CD14-positive monocyte (primary cell): Measurements from ENCODE around the gene TBC1D16. TPM values are rescaled to one million over a fixed set of nuclear protein-coding genes. Genes with fewer than 3 reads are reported as not detected.

Experiments used
- DNase-seq, 3 donors: peaks; one replicate each; pipeline ENCODE4 v3.0.0-alpha.2; 2011 to 2022
- H2AFZ ChIP-seq: 2 replicates; pipeline ENCODE4 v1.6.0; 2012; ENCODE audit warnings: mild to moderate bottlenecking, low read depth, low read length, inconsistent platforms; ENCODE audit not compliant: insufficient read depth, poor library complexity, severe bottlenecking
- H3K27ac ChIP-seq, 2 donors: 1 replicate in 1 of 2; 2 replicates in 1 of 2; pipeline ENCODE4 v1.5.1; 2012 to 2013; ENCODE audit warnings: low read length in 2 of 2, control low read depth in 1 of 2, inconsistent platforms in 1 of 2, low read depth in 1 of 2, mild to moderate bottlenecking in 1 of 2
- H3K27me3 ChIP-seq, 2 donors: one replicate each; pipeline versions ENCODE4 v1.6.0 to v1.6.1; 2011 to 2013; ENCODE audit warnings: low read length in 2 of 2; ENCODE audit not compliant: control insufficient read depth in 2 of 2, insufficient read depth in 2 of 2
- H3K36me3 ChIP-seq, 2 donors: replicated peaks in 1 of 2; 1 replicate in 1 of 2; 2 replicates in 1 of 2; pipeline versions ENCODE4 v1.5.1 to v1.6.1; 2012 to 2013; ENCODE audit warnings: low read length in 2 of 2, control low read depth in 1 of 2, inconsistent platforms in 1 of 2, mild to moderate bottlenecking in 1 of 2; ENCODE audit not compliant: insufficient read depth in 2 of 2, control insufficient read depth in 1 of 2
- H3K4me1 ChIP-seq, 2 donors: 1 replicate in 1 of 2; 2 replicates in 1 of 2; pipeline versions ENCODE4 v1.5.1 to v1.6.1; 2012 to 2013; ENCODE audit warnings: low read length in 2 of 2, control low read depth in 1 of 2, inconsistent platforms in 1 of 2, mild to moderate bottlenecking in 1 of 2, moderate library complexity in 1 of 2; ENCODE audit not compliant: insufficient read depth in 2 of 2, control insufficient read depth in 1 of 2
- H3K4me2 ChIP-seq: replicated peaks from 2 replicates; pipeline ENCODE3; 2012; ENCODE audit warnings: low read length, moderate library complexity, mild to moderate bottlenecking; ENCODE audit not compliant: poor library complexity, severe bottlenecking; ENCODE audit errors: extremely low read depth
- H3K4me3 ChIP-seq, 3 experiments: fragments of 200-600 bp in 1 of 3; sonication (generic) in 1 of 3; replicated peaks in 1 of 3; 1 replicate in 2 of 3; 2 replicates in 1 of 3; pipeline ENCODE4 v1.5.1; 2011 to 2013; ENCODE audit warnings: low read length in 3 of 3, mild to moderate bottlenecking in 3 of 3, control low read depth in 2 of 3, low read depth in 2 of 3, inconsistent platforms in 1 of 3, moderate library complexity in 1 of 3
- H3K79me2 ChIP-seq: 2 replicates; pipeline ENCODE4 v1.6.0; 2012; ENCODE audit warnings: mild to moderate bottlenecking, control low read depth, inconsistent platforms, low read length, moderate library complexity; ENCODE audit not compliant: insufficient read depth
- H3K9ac ChIP-seq: 2 replicates; pipeline ENCODE4 v1.6.0; 2017; ENCODE audit warnings: low read length, mild to moderate bottlenecking; ENCODE audit not compliant: insufficient read depth, poor library complexity, severe bottlenecking
- H3K9me3 ChIP-seq, 2 donors: replicated peaks in 1 of 2; 1 replicate in 1 of 2; 2 replicates in 1 of 2; pipeline versions ENCODE4 v1.5.1 to v1.6.1; 2012 to 2013; ENCODE audit warnings: low read length in 2 of 2, control low read depth in 1 of 2; ENCODE audit not compliant: control insufficient read depth in 1 of 2, insufficient read depth in 1 of 2
- H4K20me1 ChIP-seq: 2 replicates; pipeline ENCODE4 v1.6.0; 2012; ENCODE audit warnings: mild to moderate bottlenecking, low read length, control low read depth, moderate library complexity; ENCODE audit not compliant: insufficient read depth
- H3K27ac Mint-ChIP-seq, 7 donors: one replicate each; pipeline ENCODE4 v1.8.0; 2020; ENCODE audit warnings: mild to moderate bottlenecking in 7 of 7, mixed read lengths in 7 of 7, moderate library complexity in 6 of 7, inconsistent platforms in 2 of 7
- H3K27me3 Mint-ChIP-seq, 3 donors: one replicate each; pipeline ENCODE4 v1.8.0; 2021 to 2022; ENCODE audit warnings: low read depth in 3 of 3, mild to moderate bottlenecking in 3 of 3, mixed read lengths in 3 of 3, moderate library complexity in 3 of 3, inconsistent platforms in 1 of 3
- H3K36me3 Mint-ChIP-seq, 2 donors: one replicate each; pipeline ENCODE4 v1.8.0; 2020; ENCODE audit warnings: mixed read lengths in 2 of 2, inconsistent platforms in 1 of 2, mild to moderate bottlenecking in 1 of 2
- H3K4me1 Mint-ChIP-seq: one replicate; pipeline ENCODE4 v1.8.0; 2020; ENCODE audit warnings: mild to moderate bottlenecking, mixed read lengths
- H3K4me3 Mint-ChIP-seq, 2 donors: one replicate each; pipeline ENCODE4 v1.8.0; 2020; ENCODE audit warnings: mild to moderate bottlenecking in 2 of 2, mixed read lengths in 2 of 2, moderate library complexity in 1 of 2
- H3K9me3 Mint-ChIP-seq, 7 donors: one replicate each; pipeline ENCODE4 v1.8.0; 2020 to 2022; ENCODE audit warnings: mixed read lengths in 7 of 7, mild to moderate bottlenecking in 6 of 7, moderate library complexity in 6 of 7, inconsistent platforms in 2 of 7
- WGBS: methylation state at CpG from one replicate; pipeline ENCODE4 v1.1.5; 2013; ENCODE audit warnings: missing lambda C conversion rate; ENCODE audit not compliant: insufficient coverage; 5-methylcytosine and 5-hydroxymethylcytosine counted together
- intact Hi-C, 2 donors: fragments of 100-400 bp; cut with micrococcal nuclease; formaldehyde crosslinking; loops; one replicate each; pipeline versions ENCODE4 v1.15.0 to v1.15.1; 2023
- polyA plus RNA-seq, 3 donors: library from polyadenylated mRNA; depleted of rRNA in 1 of 3; unstranded in 2 of 3; stranded (reverse) in 1 of 3; fragments of 300-500 nt in 2 of 3; fragments of >200 nt in 1 of 3; fragmentation: Illumina TruSeq in 2 of 3; gene quantifications; 1 replicate in 2 of 3; 2 replicates in 1 of 3; pipeline ENCODE4 v1.2.3, GENCODE V29; 2012 to 2021
- TF ChIP-seq, protein P1 (sequence below): fragments of 200-600 bp; IDR thresholded peaks from one replicate; pipeline ENCODE4 v1.8.0; 2022; ENCODE audit warnings: antibody characterized with exemption, mild to moderate bottlenecking

Gene TBC1D16
- polyA plus RNA-seq, 3 donors = 0.11 to 0.53 (median 0.27) TPM

DNA sequence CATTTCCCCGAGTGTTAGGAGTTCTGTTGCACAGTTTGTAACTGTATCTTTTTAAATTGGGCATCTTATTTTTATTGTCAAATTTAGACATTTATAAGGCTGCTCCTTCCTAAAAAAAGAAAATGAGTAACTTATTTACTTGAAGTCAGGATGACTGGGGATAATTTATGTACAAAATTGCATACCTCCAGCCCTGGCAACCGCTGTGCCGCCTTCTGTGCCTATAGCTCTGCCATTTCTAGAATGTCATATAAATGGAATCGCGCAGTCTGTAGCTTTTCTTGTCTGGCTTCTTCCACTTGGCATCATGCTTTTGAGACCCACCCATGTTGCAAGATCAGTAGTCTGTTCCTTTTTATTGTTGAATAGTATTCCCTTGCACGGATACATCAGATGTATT lies 36.7 kb upstream of the TBC1D16 start:
- intact Hi-C loops = no loop called here
- H3K36me3 ChIP-seq = no peaks in the 10 kb centered on the region
- DNase-seq = no peak
- no peaks in the 10 kb centered on the region for H4K20me1 ChIP-seq
- no peak overlapping the region for H2AFZ ChIP-seq
- TF ChIP-seq, protein P1, sequence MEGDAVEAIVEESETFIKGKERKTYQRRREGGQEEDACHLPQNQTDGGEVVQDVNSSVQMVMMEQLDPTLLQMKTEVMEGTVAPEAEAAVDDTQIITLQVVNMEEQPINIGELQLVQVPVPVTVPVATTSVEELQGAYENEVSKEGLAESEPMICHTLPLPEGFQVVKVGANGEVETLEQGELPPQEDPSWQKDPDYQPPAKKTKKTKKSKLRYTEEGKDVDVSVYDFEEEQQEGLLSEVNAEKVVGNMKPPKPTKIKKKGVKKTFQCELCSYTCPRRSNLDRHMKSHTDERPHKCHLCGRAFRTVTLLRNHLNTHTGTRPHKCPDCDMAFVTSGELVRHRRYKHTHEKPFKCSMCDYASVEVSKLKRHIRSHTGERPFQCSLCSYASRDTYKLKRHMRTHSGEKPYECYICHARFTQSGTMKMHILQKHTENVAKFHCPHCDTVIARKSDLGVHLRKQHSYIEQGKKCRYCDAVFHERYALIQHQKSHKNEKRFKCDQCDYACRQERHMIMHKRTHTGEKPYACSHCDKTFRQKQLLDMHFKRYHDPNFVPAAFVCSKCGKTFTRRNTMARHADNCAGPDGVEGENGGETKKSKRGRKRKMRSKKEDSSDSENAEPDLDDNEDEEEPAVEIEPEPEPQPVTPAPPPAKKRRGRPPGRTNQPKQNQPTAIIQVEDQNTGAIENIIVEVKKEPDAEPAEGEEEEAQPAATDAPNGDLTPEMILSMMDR = no peak
- no peak overlapping the region for H3K27ac ChIP-seq
- peaks cover 5 to 9% (median 6%) of the 10 kb centered on the region in 3 donors for H3K27me3 Mint-ChIP-seq
- no peak overlapping the region for H3K4me3 ChIP-seq
- H3K9me3 ChIP-seq = no peaks in the 10 kb centered on the region
- no peak overlapping the region for H3K4me2 ChIP-seq
- no peaks in the 10 kb centered on the region for H3K9me3 Mint-ChIP-seq
- H3K4me1 ChIP-seq = no peaks in the 10 kb centered on the region
- no peak overlapping the region for H3K27ac Mint-ChIP-seq
- no peaks in the 10 kb centered on the region for H3K79me2 ChIP-seq
- WGBS = 87% methylated on average over 5 of the region's 6 CpGs
- peaks cover 17% of the 10 kb centered on the region for H3K4me1 Mint-ChIP-seq
- no peaks in the 10 kb centered on the region for H3K27me3 ChIP-seq
- no peaks in the 10 kb centered on the region for H3K36me3 Mint-ChIP-seq
- no peak overlapping the region for H3K9ac ChIP-seq
- H3K4me3 Mint-ChIP-seq = no peak overlapping the region

DNA sequence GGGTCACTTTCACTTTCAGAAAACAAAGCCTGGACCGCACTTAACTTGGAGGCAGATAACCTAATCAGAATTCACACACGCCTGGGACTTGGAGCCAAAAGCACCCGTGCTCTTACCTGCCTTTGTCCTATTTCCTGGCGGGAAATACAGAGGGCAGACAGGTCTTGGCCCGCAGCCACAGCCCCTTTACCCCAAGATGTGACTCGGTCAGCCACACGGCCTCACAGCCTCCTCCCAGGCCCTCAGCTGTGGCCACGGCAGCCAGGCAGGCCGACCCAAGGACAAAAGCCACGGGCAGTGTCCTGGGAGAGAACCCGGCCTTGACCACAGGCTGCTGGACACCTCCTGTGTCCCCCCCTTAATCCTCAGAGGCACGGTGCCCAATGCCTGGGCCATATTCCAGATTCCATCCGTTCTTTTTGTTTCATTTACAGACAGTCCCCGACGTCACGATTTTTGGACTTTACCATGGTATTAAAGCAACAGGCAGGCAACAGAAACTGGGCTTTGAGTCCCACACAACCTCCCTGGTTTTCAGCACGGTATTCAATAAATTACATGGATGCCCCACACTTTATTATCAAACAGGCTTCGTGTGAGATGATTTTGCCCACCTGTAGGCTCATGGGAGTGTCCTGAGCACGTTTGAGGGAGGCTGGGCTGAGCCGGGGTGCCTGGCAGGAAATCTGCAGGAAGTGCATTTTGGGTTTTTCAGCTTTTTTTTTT lies 35.6 kb upstream of the TBC1D16 start:
- H3K27me3 ChIP-seq = no peaks in the 10 kb centered on the region
- Mint-ChIP-seq H3K36me3 (no peaks in the 10 kb centered on the region), H3K4me3 (peak overlapping the region; percentile 54 to 74), H3K9me3 (no peaks in the 10 kb centered on the region), H3K27me3 (peaks cover 4 to 9% (median 7%) of the 10 kb centered on the region in 3 donors), H3K4me1 (peaks cover 17% of the 10 kb centered on the region), H3K27ac (peak overlapping the region in 1 of 7 donors; percentile 57)
- DNase-seq = no peak
- H3K4me3 ChIP-seq = peak overlapping the region in 1 of 3 experiments; percentile 25
- no peaks in the 10 kb centered on the region for H3K4me1 ChIP-seq
- no peak overlapping the region for H3K27ac ChIP-seq
- 44% methylated on average over 17 of the region's 20 CpGs for WGBS
- H2AFZ ChIP-seq = peak overlapping the region; percentile 42
- no peak overlapping the region for H3K4me2 ChIP-seq
- TF ChIP-seq, protein P1 = no peak
- H3K9me3 ChIP-seq = no peaks in the 10 kb centered on the region
- no peaks in the 10 kb centered on the region for H3K36me3 ChIP-seq
- no peaks in the 10 kb centered on the region for H3K79me2 ChIP-seq
- no peak overlapping the region for H3K9ac ChIP-seq
- intact Hi-C loops = no loop called here
- H4K20me1 ChIP-seq = no peaks in the 10 kb centered on the region
